Measurements from ENCODE around the gene SLC4A1AP.
A peak's percentile ranks its signal among the peaks of the same experiment; 100 is the strongest.
"Not testable (repeated sequence)": the region's sequence is repeated elsewhere in the genome, so short reads cannot be mapped to it uniquely, and the experiment has no call there.

The SLC4A1AP gene

GRCh38 chr2:27663285-27664153, at the start of gene SLC4A1AP, which contains the start of gene SUPT7L:
SLC4A1AP (plus strand) TSS chr2:27663889; CDS start chr2:27663915, 26 bp downstream.
SUPT7L (minus strand) TSS chr2:27663614; CDS start chr2:27662192, 1,422 bp downstream.
- DNase-seq = peak; percentile 76

GRCh38 chr2:27613985-27614384, 49.7 kb upstream of the SLC4A1AP start:
- DNase-seq = no peak

- DNase-seq = no peak
Observed at GRCh38 chr2:27615316-27615715, 48.4 kb upstream of the SLC4A1AP start.

GRCh38 chr2:27621524-27621923, 42.2 kb upstream of the SLC4A1AP start:
- DNase-seq = no peak

GRCh38 chr2:27622921-27623384, 40.7 kb upstream of the SLC4A1AP start:
- no peak for DNase-seq

GRCh38 chr2:27624943-27625342, 38.7 kb upstream of the SLC4A1AP start:
- DNase-seq = no peak

- not testable (repeated sequence) for DNase-seq
Observed at GRCh38 chr2:27626323-27626722, 37.4 kb upstream of the SLC4A1AP start.

GRCh38 chr2:27626921-27627320, 36.8 kb upstream of the SLC4A1AP start:
- DNase-seq = not testable (repeated sequence)

GRCh38 chr2:27627963-27628766, 35.5 kb upstream of the SLC4A1AP start:
- no peak for DNase-seq

GRCh38 chr2:27628767-27629709, 34.7 kb upstream of the SLC4A1AP start, which contains the start of the genes CCDC121 and GPN1:
CCDC121 (minus strand) TSS chr2:27629012; CDS start chr2:27627799, 1,213 bp downstream.
GPN1 (plus strand) TSS chr2:27629050; CDS start chr2:27629059, 9 bp downstream.
- peak; percentile 80 for DNase-seq

GRCh38 chr2:27630257-27630656, 33.4 kb upstream of the SLC4A1AP start:
- not testable (repeated sequence) for DNase-seq

- DNase-seq = no peak
Observed at GRCh38 chr2:27634291-27634690, 29.4 kb upstream of the SLC4A1AP start.

- DNase-seq = no peak
Observed at GRCh38 chr2:27636766-27637165, 26.9 kb upstream of the SLC4A1AP start.

GRCh38 chr2:27638037-27638637, 25.6 kb upstream of the SLC4A1AP start:
- no peak for DNase-seq

- DNase-seq = no peak
Observed at GRCh38 chr2:27638709-27639108, 25.0 kb upstream of the SLC4A1AP start.

GRCh38 chr2:27640722-27641245, 22.9 kb upstream of the SLC4A1AP start:
- no peak for DNase-seq

- no peak for DNase-seq
Observed at GRCh38 chr2:27645197-27645596, 18.5 kb upstream of the SLC4A1AP start.

- no peak for DNase-seq
Observed at GRCh38 chr2:27647289-27647688, 16.4 kb upstream of the SLC4A1AP start.

- DNase-seq = no peak
Observed at GRCh38 chr2:27647737-27648136, 16.0 kb upstream of the SLC4A1AP start.

GRCh38 chr2:27651056-27651455, 12.6 kb upstream of the SLC4A1AP start:
- no peak for DNase-seq

- no peak for DNase-seq
Observed at GRCh38 chr2:27652341-27652740, 11.3 kb upstream of the SLC4A1AP start.

Measured in DMS79 (cell line).